HCT116 (cell line): ENCODE data around the gene TLN1. TPM values are rescaled to one million over a fixed set of nuclear protein-coding genes. Genes with fewer than 3 reads are reported as not detected.

Source experiments
- ATAC-seq: fragments of 200-7000 bp; cut with Tn5 transposase; 2 replicates; pipeline ENCODE4 v1.9.1; 2020; ENCODE audit warnings: mild to moderate bottlenecking, moderate library complexity
- BruUV-seq: library from RNA; stranded (reverse); fragments of 400-500 nt; replicated peaks from 2 replicates; lab custom pipeline; 2021; lab: Mats Ljungman, UMichigan
- CTCF ChIA-PET: fragments of 300-600 bp; sonication (Branson Sonifier 250); formaldehyde crosslinking; loops from one replicate; lab custom pipeline; 2021; ENCODE audit warnings: antibody characterized with exemption; lab: Charles Lee
- POLR2A ChIA-PET: fragments of 300-600, 350-600 bp; sonication (Branson Sonifier 250); formaldehyde crosslinking; loops from one replicate; lab custom pipeline; 2021; ENCODE audit warnings: antibody characterized with exemption; lab: Charles Lee
- RAD21 ChIA-PET, 2 experiments: fragments of 300-600 bp; sonication (Branson Sonifier 250); formaldehyde crosslinking; loops; one replicate each; lab custom pipeline; 2023; ENCODE audit warnings: low total read pairs in 2 of 2; ENCODE audit not compliant: uncharacterized antibody in 2 of 2, unreplicated experiment in 2 of 2, low non-redundant PET in 1 of 2; lab: Charles Lee
- DNase-seq: peaks from one replicate; pipeline ENCODE4 v3.0.0-alpha.2; 2010; ENCODE audit warnings: low read depth, low spot score
- H2AFZ ChIP-seq: fragments of 200-600 bp; shearing (Covaris generic), sonication (generic); 2 replicates; pipeline ENCODE4 v1.6.1; 2017; ENCODE audit warnings: low read depth, mixed run types, mixed read lengths, antibody characterized with exemption, low read length; ENCODE audit not compliant: poor library complexity, severe bottlenecking
- H3K27ac ChIP-seq: 2 replicates; pipeline ENCODE4 v1.5.1; 2012; ENCODE audit warnings: low read depth, low read length
- H3K27me3 ChIP-seq: fragments of 200-600 bp; sonication (generic); 2 replicates; pipeline ENCODE4 v1.6.1; 2016; ENCODE audit warnings: mixed run types, low read length, mixed read lengths; ENCODE audit not compliant: insufficient read depth
- H3K36me3 ChIP-seq, 2 experiments: fragments of 200-500 bp in 1 of 2; fragments of 200-600 bp in 1 of 2; sonication (Bioruptor generic) in 1 of 2; sonication (generic) in 1 of 2; 2 replicates each; pipeline versions ENCODE4 v1.5.1 to v1.6.1; 2014 to 2016; ENCODE audit warnings: low read length in 2 of 2, inconsistent platforms in 1 of 2, mixed read lengths in 1 of 2, mixed run types in 1 of 2; ENCODE audit not compliant: insufficient read depth in 2 of 2, control insufficient read depth in 1 of 2
- H3K4me1 ChIP-seq, 2 experiments: fragments of 200-600 bp in 1 of 2; sonication (generic) in 1 of 2; 2 replicates each; pipeline versions ENCODE4 v1.5.1 to v1.6.1; 2012 to 2017; ENCODE audit warnings: low read length in 2 of 2, inconsistent platforms in 1 of 2, mild to moderate bottlenecking in 1 of 2, mixed read lengths in 1 of 2, mixed run types in 1 of 2, moderate library complexity in 1 of 2; ENCODE audit not compliant: insufficient read depth in 2 of 2, control insufficient read depth in 1 of 2
- H3K4me2 ChIP-seq: fragments of 200-600 bp; sonication (generic); 2 replicates; pipeline ENCODE4 v1.6.1; 2017; ENCODE audit warnings: mixed run types, low read length, mixed read lengths
- H3K4me3 ChIP-seq, 2 experiments: fragments of 200-600 bp in 1 of 2; sonication (generic) in 1 of 2; replicated peaks in 1 of 2; 2 replicates each; pipeline ENCODE4 v1.5.1; 2011 to 2016; ENCODE audit warnings: low read length in 2 of 2, control low read depth in 1 of 2, low read depth in 1 of 2, mild to moderate bottlenecking in 1 of 2, mixed read lengths in 1 of 2, mixed run types in 1 of 2
- H3K79me2 ChIP-seq: fragments of 200-600 bp; sonication (generic); 2 replicates; pipeline ENCODE4 v1.6.1; 2017; ENCODE audit warnings: mild to moderate bottlenecking, mixed run types, low read length, moderate library complexity, mixed read lengths; ENCODE audit not compliant: insufficient read depth
- H3K9ac ChIP-seq: fragments of 200-600 bp; sonication (generic); 2 replicates; pipeline ENCODE4 v1.6.1; 2016; ENCODE audit warnings: low read length, mixed read lengths
- H3K9me2 ChIP-seq: fragments of 200-600 bp; sonication (generic), shearing (Covaris generic); 2 replicates; pipeline ENCODE4 v1.6.1; 2017; ENCODE audit warnings: mixed run types, mild to moderate bottlenecking, moderate library complexity; ENCODE audit not compliant: insufficient read depth
- H3K9me3 ChIP-seq, 2 experiments: fragments of 200-500 bp in 1 of 2; fragments of 200-600 bp in 1 of 2; sonication (Bioruptor generic) in 1 of 2; sonication (generic) in 1 of 2; 2 replicates each; pipeline ENCODE4 v1.6.1; 2014 to 2017; ENCODE audit warnings: low read length in 2 of 2, mixed read lengths in 2 of 2, inconsistent platforms in 1 of 2, low read depth in 1 of 2, mild to moderate bottlenecking in 1 of 2, mixed run types in 1 of 2, moderate library complexity in 1 of 2; ENCODE audit not compliant: control insufficient read depth in 1 of 2, insufficient read depth in 1 of 2
- H4K20me1 ChIP-seq: fragments of 200-600 bp; sonication (generic), shearing (Covaris generic); 2 replicates; pipeline ENCODE4 v1.6.1; 2017; ENCODE audit warnings: mixed run types, mild to moderate bottlenecking, moderate library complexity; ENCODE audit not compliant: insufficient read depth
- CBX3 ChIP-seq: IDR thresholded peaks from 2 replicates; pipeline ENCODE4 v1.6.1; 2012; ENCODE audit warnings: low read depth
- CEBPB ChIP-seq: IDR thresholded peaks from 2 replicates; pipeline ENCODE4 v1.6.1; 2012; ENCODE audit warnings: low read depth
- ELF1 ChIP-seq: IDR thresholded peaks from 2 replicates; pipeline ENCODE4 v1.6.1; 2012; ENCODE audit warnings: low read depth, borderline replicate concordance
- JUND ChIP-seq: IDR thresholded peaks from 2 replicates; pipeline ENCODE4 v1.6.1; 2012
- POLR2AphosphoS5 ChIP-seq: IDR thresholded peaks from 2 replicates; pipeline ENCODE4 v1.6.1; 2011; ENCODE audit warnings: mild to moderate bottlenecking, low read depth, low read length, moderate library complexity
- RAD21 ChIP-seq: IDR thresholded peaks from 2 replicates; pipeline ENCODE4 v1.6.1; 2012; ENCODE audit warnings: low read depth, mild to moderate bottlenecking
- SIN3A ChIP-seq: IDR thresholded peaks from 2 replicates; pipeline ENCODE4 v1.6.1; 2012; ENCODE audit warnings: low read depth
- SP1 ChIP-seq: IDR thresholded peaks from 2 replicates; pipeline ENCODE4 v1.6.1; 2012; ENCODE audit warnings: low read depth
- SRF ChIP-seq: IDR thresholded peaks from 2 replicates; pipeline ENCODE4 v1.6.1; 2012; ENCODE audit warnings: low read depth
- TCF7L2 ChIP-seq: IDR thresholded peaks from 2 replicates; pipeline ENCODE4 v1.7.0; 2011; ENCODE audit warnings: borderline replicate concordance, inconsistent platforms; ENCODE audit not compliant: insufficient read depth, insufficient read length; ENCODE audit errors: extremely low read depth
- YY1 ChIP-seq: IDR thresholded peaks from 2 replicates; pipeline ENCODE4 v1.6.1; 2011; ENCODE audit warnings: low read length, low read depth, moderate library complexity, mild to moderate bottlenecking; ENCODE audit not compliant: insufficient replicate concordance; ENCODE audit errors: extremely low read depth
- ZBTB33 ChIP-seq: IDR thresholded peaks from 2 replicates; pipeline ENCODE4 v1.6.1; 2011; ENCODE audit warnings: mild to moderate bottlenecking, low read length, moderate library complexity; ENCODE audit not compliant: insufficient replicate concordance; ENCODE audit errors: extremely low read depth
- ZFX ChIP-seq: fragments of 450-650 bp; IDR thresholded peaks from 2 replicates; pipeline ENCODE4 v1.6.1; 2017
- ZNF274 ChIP-seq: fragments of 200-500 bp; sonication (Bioruptor generic); IDR thresholded peaks from 2 replicates; pipeline ENCODE4 v1.6.1; 2014; ENCODE audit warnings: mild to moderate bottlenecking, low read depth, low read length, inconsistent platforms
- intact Hi-C: fragments of 100-400 bp; cut with micrococcal nuclease; formaldehyde crosslinking; loops from 2 replicates; pipeline ENCODE4 v1.10.0; 2022
- total RNA-seq: library from RNA; stranded (reverse); gene quantifications from one replicate; pipeline ENCODE4 v1.2.1, GENCODE V29; 2021; ENCODE audit not compliant: unreplicated experiment

TLN1 gene
- total RNA-seq, 1 experiment from 2014 or later: 144 TPM

- Histone ChIP-seq H3K79me2 (peaks cover 20% of the 10 kb centered on the region; the same call in 1 of the 2 replicates), H3K27ac (no peak overlapping the region), H3K4me3 (no peak overlapping the region), H3K4me2 (no peak overlapping the region), H3K9ac (no peak overlapping the region), H3K36me3 (peaks cover 0 to 10% of the 10 kb centered on the region in 2 experiments; a peak in 1 of 4 replicates), H3K27me3 (no peaks in the 10 kb centered on the region), H4K20me1 (no peaks in the 10 kb centered on the region), H3K9me2 (no peaks in the 10 kb centered on the region), H2AFZ (no peak overlapping the region), H3K4me1 (peaks cover 27 to 50% of the 10 kb centered on the region in 2 experiments; a peak in 3 of 4 replicates), H3K9me3 (no peaks in the 10 kb centered on the region)
- intact Hi-C loops: no loop called here
- DNase-seq (no peak), ATAC-seq (no peak)
- ChIA-PET CTCF (no interaction called here), POLR2A (no interaction called here), RAD21 (no interaction called here)
- no TSS peak for BruUV-seq
- TF ChIP-seq SRF: no peak
These were observed 64.1 kb downstream of the TLN1 start for GRCh38 chr9:35667939-35668338.

GRCh38 chr9:35666549-35666948 lies 65.4 kb downstream of the TLN1 start:
- Histone ChIP-seq H3K27me3 (no peaks in the 10 kb centered on the region), H3K4me3 (no peak overlapping the region), H3K4me2 (no peak overlapping the region), H2AFZ (no peak overlapping the region), H3K27ac (no peak overlapping the region), H3K9me3 (no peaks in the 10 kb centered on the region), H3K9ac (no peak overlapping the region), H3K9me2 (no peaks in the 10 kb centered on the region), H3K36me3 (peaks cover 5 to 16% of the 10 kb centered on the region in 2 experiments; a peak in 3 of 4 replicates), H3K4me1 (peaks cover 27 to 57% of the 10 kb centered on the region in 2 experiments; a peak in 3 of 4 replicates), H4K20me1 (no peaks in the 10 kb centered on the region), H3K79me2 (peaks cover 28% of the 10 kb centered on the region; the same call in 1 of the 2 replicates)
- ATAC-seq (no peak), DNase-seq (no peak)
- TF ChIP-seq ZNF274: no peak
- no peak for TF ChIP-seq TCF7L2
- no peak for TF ChIP-seq RAD21
- TF ChIP-seq YY1: no peak
- no peak for TF ChIP-seq SRF
- no peak for TF ChIP-seq SP1
- no peak for TF ChIP-seq POLR2AphosphoS5
- TF ChIP-seq JUND: no peak
- no peak for TF ChIP-seq CBX3
- TF ChIP-seq ELF1: no peak
- TF ChIP-seq ZBTB33: no peak
- no peak for TF ChIP-seq SIN3A
- TF ChIP-seq ZFX: no peak
- no peak for TF ChIP-seq CEBPB
- CTCF ChIA-PET: no interaction called here
- intact Hi-C loops: no loop called here
- POLR2A ChIA-PET: interaction anchor here (3.0 kb wide), 1 partner anchor 23 kb away, joined by 16 read pairs; the partner anchor contains the start of gene TPM2
- BruUV-seq: no TSS peak
- RAD21 ChIA-PET: no interaction called here
